Thyroid gland (tissue), 4 donors: Measurements from ENCODE around the gene FRAS1. TPM values are rescaled to one million over a fixed set of nuclear protein-coding genes. Genes with fewer than 3 reads are reported as not detected.

ENCODE experiments used
- DNase-seq, 2 donors: peaks; one replicate each; pipeline ENCODE4 v3.0.0-alpha.2; 2019
- H3K27ac ChIP-seq, 3 donors: fragments of 200-600 bp; sonication (generic); 1 replicate in 2 of 3; 2 replicates in 1 of 3; pipeline ENCODE4 v1.5.1; 2016 to 2019; ENCODE audit warnings: mild to moderate bottlenecking in 1 of 3, moderate library complexity in 1 of 3
- H3K27me3 ChIP-seq: fragments of 200-600 bp; sonication (generic); one replicate; pipeline ENCODE4 v1.5.1; 2019
- H3K36me3 ChIP-seq, 2 donors: fragments of 200-600 bp; sonication (generic); one replicate each; pipeline ENCODE4 v1.5.1; 2016 to 2019
- H3K4me1 ChIP-seq, 2 donors: fragments of 200-600 bp; sonication (generic); one replicate each; pipeline ENCODE4 v1.5.1; 2017 to 2019
- H3K4me3 ChIP-seq, 3 donors: fragments of 200-600 bp; sonication (generic); replicated peaks in 1 of 3; 1 replicate in 2 of 3; 2 replicates in 1 of 3; pipeline ENCODE4 v1.5.1; 2016; ENCODE audit warnings: mild to moderate bottlenecking in 1 of 3
- H3K9me3 ChIP-seq: fragments of 200-600 bp; sonication (generic); one replicate; pipeline ENCODE4 v1.5.1; 2017
- POLR2A ChIP-seq, 2 donors: fragments of 450-650 bp; IDR thresholded peaks; one replicate each; pipeline ENCODE4 v1.6.1; 2017; ENCODE audit warnings: antibody characterized with exemption in 2 of 2, mild to moderate bottlenecking in 2 of 2, moderate library complexity in 1 of 2
- WGBS, 2 donors: methylation state at CpG; one replicate each; pipeline ENCODE4 v1.1.5; 2017; 5-methylcytosine and 5-hydroxymethylcytosine counted together
- intact Hi-C: fragments of 100-400 bp; cut with DNase I; formaldehyde crosslinking; loops from one replicate; pipeline ENCODE4 v1.15.1; 2023
- total RNA-seq, 4 donors: library from RNA; depleted of rRNA; stranded (reverse); fragments of >200 nt; gene quantifications; one replicate each; pipeline ENCODE4 v1.2.3, GENCODE V29; 2016
- TF ChIP-seq, protein P1 (sequence below), 6 experiments: fragments of 200-600 bp in 3 of 6; fragments of 450-650 bp in 3 of 6; sonication (generic) in 3 of 6; IDR thresholded peaks; one replicate each; pipeline ENCODE4 v1.5.1; 2016 to 2019; ENCODE audit warnings: antibody characterized with exemption in 6 of 6, mild to moderate bottlenecking in 2 of 6, inconsistent platforms in 1 of 6, moderate library complexity in 1 of 6

Gene FRAS1
- total RNA-seq, 4 donors from 2014 or later, result 25.4 to 42.3 (median 31.7) TPM

DNA sequence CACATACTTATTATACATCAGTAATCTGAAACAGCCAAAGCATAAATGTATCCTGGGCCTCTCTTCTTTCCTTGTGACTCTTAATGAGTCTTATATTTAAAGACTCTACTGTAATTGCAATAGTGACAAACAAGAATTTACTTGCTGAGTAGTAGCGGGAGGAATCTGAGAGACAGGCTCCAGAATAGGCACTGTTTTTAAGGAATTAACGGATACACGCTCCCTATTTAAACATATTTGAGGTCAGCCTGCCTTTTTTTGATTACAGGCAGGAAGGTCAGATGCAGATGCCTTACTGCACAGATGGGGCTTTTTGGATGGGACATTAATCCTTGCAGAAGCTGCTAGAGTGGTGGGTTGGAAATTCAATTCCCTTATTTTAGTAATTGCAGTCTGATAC is 298.2 kb downstream of the FRAS1 start:
- intact Hi-C loops, result no loop called here
- TF ChIP-seq, protein P1, sequence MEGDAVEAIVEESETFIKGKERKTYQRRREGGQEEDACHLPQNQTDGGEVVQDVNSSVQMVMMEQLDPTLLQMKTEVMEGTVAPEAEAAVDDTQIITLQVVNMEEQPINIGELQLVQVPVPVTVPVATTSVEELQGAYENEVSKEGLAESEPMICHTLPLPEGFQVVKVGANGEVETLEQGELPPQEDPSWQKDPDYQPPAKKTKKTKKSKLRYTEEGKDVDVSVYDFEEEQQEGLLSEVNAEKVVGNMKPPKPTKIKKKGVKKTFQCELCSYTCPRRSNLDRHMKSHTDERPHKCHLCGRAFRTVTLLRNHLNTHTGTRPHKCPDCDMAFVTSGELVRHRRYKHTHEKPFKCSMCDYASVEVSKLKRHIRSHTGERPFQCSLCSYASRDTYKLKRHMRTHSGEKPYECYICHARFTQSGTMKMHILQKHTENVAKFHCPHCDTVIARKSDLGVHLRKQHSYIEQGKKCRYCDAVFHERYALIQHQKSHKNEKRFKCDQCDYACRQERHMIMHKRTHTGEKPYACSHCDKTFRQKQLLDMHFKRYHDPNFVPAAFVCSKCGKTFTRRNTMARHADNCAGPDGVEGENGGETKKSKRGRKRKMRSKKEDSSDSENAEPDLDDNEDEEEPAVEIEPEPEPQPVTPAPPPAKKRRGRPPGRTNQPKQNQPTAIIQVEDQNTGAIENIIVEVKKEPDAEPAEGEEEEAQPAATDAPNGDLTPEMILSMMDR (IDR thresholded peaks at IDR 0.05), result no peak
- no peak for TF ChIP-seq POLR2A (IDR thresholded peaks at IDR 0.05)
- WGBS, 2 donors, result 91 to 95% methylated on average over 3 of the region's 3 CpGs

DNA sequence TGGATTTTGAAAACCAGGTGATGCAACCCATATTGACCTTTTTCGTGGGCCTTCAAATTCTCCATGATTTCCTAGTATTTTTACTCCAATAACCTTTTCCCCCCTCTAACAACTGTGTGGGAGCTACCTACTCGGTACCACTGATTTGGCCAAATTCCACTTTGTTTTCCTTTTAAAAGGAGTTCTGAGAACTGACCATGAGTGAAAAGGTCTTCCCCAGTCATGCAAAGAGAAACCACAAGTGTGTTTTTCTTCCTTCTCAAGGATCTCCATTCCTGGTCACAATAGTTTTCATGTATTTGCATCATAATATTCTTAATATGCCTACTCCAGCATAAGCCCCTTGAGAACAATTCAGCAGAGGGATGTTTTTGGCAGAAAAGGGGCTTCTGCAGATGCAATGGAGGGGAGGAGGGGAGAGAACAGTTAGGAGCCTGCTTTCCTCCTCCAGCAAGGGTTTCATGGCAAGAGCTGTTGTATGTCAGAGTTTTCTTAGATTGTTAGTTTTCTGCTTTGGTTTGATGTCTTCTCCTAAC is 299.2 kb downstream of the FRAS1 start:
- no peak overlapping the region for H3K4me3 ChIP-seq
- no peak for DNase-seq
- H3K27me3 ChIP-seq, result no peaks in the 10 kb centered on the region
- intact Hi-C loops, result no loop called here
- no peaks in the 10 kb centered on the region for H3K36me3 ChIP-seq
- TF ChIP-seq POLR2A (IDR thresholded peaks at IDR 0.05), result no peak
- H3K4me1 ChIP-seq, result peaks cover 4 to 16% of the 10 kb centered on the region in 2 donors
- 28 to 37% methylated on average over 2 of the region's 2 CpGs for WGBS, 2 donors
- H3K27ac ChIP-seq, result no peak overlapping the region
- H3K9me3 ChIP-seq, result no peaks in the 10 kb centered on the region

More for the DNA sequence above, 298.2 kb downstream of the FRAS1 start:
- no peak for DNase-seq
- Histone ChIP-seq H3K4me1 (peaks cover 4 to 16% of the 10 kb centered on the region in 2 donors), H3K9me3 (no peaks in the 10 kb centered on the region), H3K4me3 (no peak overlapping the region), H3K36me3 (no peaks in the 10 kb centered on the region), H3K27ac (no peak overlapping the region), H3K27me3 (no peaks in the 10 kb centered on the region)

DNA sequence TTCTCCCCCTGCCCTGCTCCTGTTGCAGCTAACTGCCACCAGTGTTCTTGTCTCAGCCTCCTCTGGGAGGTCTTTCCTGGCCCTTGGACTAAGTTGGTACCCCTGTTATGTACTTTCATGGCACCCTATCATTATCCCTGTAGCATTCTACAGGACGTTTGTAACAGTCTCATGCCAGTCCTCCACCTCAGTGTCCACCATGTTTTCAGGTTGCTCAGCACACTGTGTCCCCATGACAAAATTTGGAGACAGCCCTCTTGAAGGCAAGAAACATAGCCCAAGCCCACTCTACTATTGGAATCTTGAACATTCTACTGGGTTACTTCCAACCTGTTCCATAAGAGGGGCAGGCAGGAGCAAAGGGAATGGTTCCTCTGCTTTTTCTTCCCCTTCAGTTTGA is 300.0 kb downstream of the FRAS1 start:
- Histone ChIP-seq H3K27me3 (no peaks in the 10 kb centered on the region), H3K27ac (no peak overlapping the region), H3K9me3 (no peaks in the 10 kb centered on the region), H3K4me3 (no peak overlapping the region), H3K36me3 (no peaks in the 10 kb centered on the region), H3K4me1 (peaks cover 4 to 16% of the 10 kb centered on the region in 2 donors)
- DNase-seq, result no peak
- intact Hi-C loops, result no loop called here
- 56 to 77% methylated on average over 1 of the region's 1 CpG for WGBS, 2 donors
- TF ChIP-seq, protein P1 (IDR thresholded peaks at IDR 0.05), result no peak

DNA sequence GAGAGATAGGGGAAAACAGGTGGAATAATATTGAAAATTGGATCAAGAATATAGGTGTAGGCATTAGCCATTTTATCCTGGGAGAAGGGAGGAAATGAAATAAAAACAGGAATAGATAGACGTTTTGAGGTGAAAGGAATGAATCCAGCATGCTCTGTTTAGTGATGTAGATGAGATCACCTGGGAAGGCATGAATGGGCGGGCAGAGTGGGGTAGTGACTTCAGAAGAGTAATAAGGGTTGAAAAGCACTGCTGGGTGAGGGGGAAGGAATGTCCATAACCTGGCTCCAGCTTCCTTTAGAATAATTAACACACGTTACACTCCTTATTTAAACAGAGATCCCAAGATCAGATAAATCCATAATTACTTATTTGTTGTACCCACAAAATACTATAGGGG is 303.3 kb downstream of the FRAS1 start:
- intact Hi-C loops, result no loop called here
- no peak for DNase-seq

DNA sequence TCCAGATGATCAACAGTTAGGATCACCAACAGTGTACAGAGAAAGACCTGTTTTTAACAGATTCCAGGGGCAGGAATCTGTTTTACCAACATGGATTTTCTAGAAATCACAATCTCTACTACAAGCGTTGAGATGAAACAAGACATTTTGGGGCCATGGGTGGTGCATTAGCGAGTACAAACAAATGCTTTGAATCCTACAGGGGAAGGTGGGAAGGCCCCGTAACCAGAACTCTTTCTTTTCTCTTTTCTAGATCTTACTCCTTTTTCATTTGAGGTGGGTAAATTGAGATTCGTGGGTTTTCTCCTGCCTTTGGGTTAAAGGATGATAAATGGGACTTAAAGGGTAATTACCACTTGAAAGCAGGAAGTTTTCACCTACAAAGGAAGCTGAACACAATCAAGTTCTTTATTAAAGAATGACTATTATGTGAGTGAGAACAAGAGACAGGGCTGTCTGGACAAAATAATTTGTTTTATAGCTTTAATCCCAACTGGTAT is 304.5 kb downstream of the FRAS1 start:
- Histone ChIP-seq H3K36me3 (no peaks in the 10 kb centered on the region), H3K27me3 (no peaks in the 10 kb centered on the region), H3K4me3 (no peak overlapping the region), H3K9me3 (no peaks in the 10 kb centered on the region), H3K27ac (no peak overlapping the region), H3K4me1 (peaks cover under 1 to 5% of the 10 kb centered on the region in 2 donors)
- 71 to 88% methylated on average over 4 of the region's 4 CpGs for WGBS, 2 donors
- intact Hi-C loops, result no loop called here
- no peak for DNase-seq
- TF ChIP-seq, protein P1 (IDR thresholded peaks at IDR 0.05), result no peak
- TF ChIP-seq POLR2A (IDR thresholded peaks at IDR 0.05), result no peak

More for the DNA sequence above, 303.3 kb downstream of the FRAS1 start:
- TF ChIP-seq, protein P1 (IDR thresholded peaks at IDR 0.05), result no peak
- TF ChIP-seq POLR2A (IDR thresholded peaks at IDR 0.05), result no peak
- no peaks in the 10 kb centered on the region for H3K9me3 ChIP-seq
- no peak overlapping the region for H3K27ac ChIP-seq
- H3K27me3 ChIP-seq, result no peaks in the 10 kb centered on the region
- WGBS, 2 donors, result 67 to 73% methylated on average over 3 of the region's 3 CpGs
- H3K4me1 ChIP-seq, result peaks cover 4 to 16% of the 10 kb centered on the region in 2 donors
- no peaks in the 10 kb centered on the region for H3K36me3 ChIP-seq
- no peak overlapping the region for H3K4me3 ChIP-seq
